HG03097 (cell line): ENCODE measurements around the gene SMIM23.

Experiments
- ATAC-seq: cut with Tn5 transposase; IDR thresholded peaks from one replicate; pipeline ENCODE4 v1.9.1; 2021; ENCODE audit not compliant: unreplicated experiment, low FRiP score

Gene SMIM23

DNA sequence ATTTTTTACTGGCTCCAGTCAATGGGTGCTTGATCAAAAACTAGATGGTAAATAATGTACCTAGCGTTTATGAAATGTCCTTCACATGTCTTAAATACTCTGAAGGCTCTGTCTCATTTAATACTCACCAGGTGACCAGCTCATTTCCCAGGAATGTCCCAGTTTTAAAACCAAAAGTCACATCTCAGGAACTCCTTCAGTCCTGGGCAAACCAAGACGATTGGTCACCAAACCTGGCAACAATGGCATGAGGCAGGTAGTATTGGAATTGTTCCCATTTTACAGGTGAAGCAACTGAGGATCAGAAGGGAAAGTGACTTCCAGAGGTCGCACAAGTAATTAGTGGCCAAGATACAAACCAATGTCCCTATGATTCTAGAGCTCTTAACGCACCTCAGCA lies 27.7 kb downstream of the SMIM23 start:
- no peak for ATAC-seq

DNA sequence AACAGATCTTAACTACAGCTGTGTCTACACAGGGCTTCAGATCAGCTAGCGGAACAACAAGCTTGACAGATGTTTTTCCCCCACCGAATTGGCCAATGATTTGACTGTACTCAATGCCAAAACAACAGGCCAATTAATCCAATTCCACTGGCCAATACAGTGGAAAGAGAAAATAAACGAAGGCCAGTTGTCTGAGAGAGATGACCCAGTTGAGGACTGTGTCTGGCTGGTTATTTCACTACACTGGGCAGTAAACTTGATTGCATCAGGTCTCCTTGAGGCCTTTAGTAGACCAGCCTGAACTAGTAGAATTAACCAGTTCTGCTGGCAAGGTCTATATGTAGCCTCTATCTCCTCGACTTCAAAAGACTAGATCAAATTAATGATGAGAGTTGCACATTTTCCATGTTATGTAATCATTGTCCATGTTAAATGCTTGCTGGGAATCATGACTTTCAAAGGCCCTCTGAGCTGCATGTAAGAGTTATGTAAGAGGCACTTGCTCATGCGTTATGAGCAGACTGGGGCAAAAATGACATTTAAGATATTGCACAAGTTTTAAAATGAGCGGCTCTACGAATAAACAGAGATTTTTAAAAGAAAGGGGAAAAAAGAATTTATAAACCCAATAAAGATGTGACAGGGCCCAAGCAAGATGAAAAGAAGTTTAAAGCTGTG lies 28.3 kb downstream of the SMIM23 start:
- no peak for ATAC-seq

DNA sequence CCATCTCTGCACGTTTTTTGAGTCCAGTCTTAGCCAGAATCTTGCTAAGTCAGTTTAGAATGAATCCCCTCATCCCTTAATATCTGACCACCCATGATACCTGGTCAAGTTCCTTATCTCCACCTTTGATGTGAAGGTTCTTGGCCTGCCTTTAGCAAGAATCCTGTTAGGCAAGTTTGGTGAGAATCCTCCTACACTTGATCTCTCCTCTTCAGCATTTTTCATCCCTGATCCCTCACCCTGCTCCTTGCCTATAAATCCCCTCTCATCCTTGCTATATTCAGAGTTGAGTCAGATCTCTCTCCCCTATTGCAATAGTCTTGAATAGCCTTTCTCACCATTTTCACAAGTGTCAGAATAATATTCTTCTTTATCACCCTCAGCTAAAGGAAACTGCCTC lies 31.0 kb downstream of the SMIM23 start:
- ATAC-seq: no peak

DNA sequence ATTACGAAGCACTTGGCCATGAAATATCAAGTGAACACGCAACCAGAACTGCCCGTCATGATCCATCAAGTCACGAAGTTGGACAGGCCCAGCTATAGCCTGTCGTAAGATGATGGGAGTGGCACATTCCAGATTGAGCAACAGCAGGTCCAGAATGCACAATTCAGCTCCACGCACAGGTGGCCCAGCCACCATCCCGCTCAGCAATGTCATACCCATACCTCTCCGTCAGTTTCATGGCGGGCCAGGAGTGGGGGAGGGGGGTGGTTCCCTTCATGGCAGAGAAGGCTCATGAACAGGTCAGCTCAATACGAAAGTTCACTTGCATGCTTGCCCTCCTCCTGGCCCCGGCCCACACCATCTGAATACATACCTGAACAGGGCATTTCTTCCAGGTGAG lies 34.9 kb downstream of the SMIM23 start:
- ATAC-seq: no peak

DNA sequence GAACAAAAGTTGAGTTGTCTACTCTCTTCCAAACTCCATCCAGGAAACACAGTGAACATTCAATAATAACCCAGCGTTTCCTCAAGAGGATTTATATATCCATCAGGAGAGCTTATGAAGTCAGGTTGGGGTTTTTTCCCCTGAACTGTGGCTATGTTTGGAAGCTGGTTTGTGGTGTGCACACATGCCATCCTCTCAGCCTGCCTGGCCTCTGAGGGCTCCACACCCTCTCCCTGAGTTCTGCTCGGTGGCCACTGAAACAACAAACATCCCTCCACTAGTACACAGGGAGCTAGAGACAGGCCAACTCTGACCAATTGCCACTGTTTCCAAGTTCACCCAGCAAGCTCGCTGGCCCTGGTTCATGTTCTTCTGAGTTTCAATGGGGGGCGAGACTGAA lies 35.7 kb downstream of the SMIM23 start:
- ATAC-seq: no peak

DNA sequence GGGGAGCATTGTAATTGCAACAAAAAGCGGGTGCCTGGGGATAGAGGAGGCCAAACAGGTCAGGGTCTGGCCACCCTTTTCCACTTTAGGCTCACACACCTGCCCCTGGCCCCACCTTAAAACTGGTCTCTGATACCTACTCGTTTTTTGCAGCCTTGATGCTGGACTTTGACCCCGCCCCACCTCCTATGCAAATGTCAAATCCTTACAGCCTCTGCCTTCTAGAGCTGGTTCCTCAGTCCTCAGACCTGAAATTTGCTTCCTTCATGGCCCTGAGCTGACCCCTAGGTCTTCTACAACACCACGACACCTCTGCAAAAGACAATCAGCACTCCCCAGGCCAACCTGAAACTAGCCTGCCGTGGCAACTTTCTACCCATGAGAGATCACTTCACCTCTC lies 37.7 kb downstream of the SMIM23 start:
- no peak for ATAC-seq

DNA sequence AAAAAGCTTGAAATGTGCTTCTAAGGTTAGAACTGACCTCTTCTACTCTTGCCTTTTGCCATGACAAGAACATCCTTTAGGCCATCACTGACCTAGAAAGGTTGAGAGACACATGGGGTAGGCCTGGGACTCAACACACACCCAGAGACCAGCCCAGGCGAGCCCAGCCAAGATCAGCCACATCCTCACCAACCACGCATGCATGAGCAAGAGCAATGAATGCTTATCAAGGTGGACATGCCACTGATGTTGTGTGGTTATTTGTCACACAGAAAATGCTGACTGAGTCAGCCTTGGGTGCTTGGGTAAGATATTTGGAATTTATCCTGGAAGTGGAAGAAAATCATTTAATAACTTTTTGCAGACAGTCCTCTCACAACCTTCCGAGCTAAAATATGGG lies 39.4 kb downstream of the SMIM23 start:
- no peak for ATAC-seq

DNA sequence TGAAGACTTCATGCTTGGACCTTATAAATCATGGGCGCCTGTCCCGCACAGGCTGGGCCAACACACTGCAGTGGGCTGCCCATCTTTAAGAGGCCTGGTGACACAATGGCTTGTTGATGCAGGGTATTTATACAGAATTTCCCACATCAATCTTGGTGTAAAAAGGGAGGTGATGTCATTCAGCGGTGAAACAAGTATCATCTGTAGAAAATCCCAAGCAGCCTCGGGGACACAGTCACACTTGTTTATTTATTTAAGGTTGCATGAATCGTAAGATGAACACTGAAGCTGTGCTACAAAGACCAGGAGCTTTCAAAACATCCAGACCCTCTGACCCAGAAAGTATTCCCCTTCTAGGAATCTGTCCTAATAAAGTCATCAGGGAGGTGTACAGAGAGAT lies 40.5 kb downstream of the SMIM23 start:
- no peak for ATAC-seq

DNA sequence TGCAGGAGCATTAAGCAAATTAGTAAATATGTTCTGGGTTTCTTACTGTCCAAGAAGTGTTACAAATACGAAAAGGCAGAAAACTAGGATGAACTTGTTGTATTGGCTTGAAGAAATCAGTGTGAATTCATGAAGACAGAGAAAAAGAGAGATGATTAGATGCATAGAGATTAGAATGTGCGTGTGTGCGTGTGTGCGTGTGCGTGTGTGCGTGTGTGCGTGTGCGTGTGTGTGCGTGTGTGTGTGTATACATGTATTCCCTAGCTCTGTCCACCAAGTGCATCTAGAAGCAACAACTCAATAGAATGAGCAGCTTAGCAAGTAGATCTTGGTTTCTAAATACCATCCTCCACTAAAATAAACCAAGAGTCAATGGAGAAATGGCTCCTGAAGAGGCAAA lies 41.5 kb downstream of the SMIM23 start:
- no peak for ATAC-seq

DNA sequence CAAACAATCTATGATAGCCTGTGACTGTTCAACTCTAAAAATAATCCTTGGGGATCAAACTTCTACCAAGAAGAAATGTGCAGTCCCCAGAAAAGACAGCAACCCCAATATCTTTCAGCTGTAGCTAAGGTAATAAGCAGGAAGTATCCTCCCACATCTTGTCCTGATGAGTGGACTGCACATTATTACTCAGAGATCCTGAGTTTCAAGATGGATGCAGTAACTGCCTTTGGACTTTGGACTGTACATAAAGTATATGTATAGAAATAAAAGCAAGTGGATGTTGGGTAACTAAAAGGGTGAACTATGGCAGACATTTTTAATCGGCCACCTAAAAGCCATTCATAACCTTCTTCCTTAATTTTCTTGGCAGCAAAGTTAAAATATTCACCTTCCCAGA lies 45.1 kb downstream of the SMIM23 start:
- no peak for ATAC-seq

DNA sequence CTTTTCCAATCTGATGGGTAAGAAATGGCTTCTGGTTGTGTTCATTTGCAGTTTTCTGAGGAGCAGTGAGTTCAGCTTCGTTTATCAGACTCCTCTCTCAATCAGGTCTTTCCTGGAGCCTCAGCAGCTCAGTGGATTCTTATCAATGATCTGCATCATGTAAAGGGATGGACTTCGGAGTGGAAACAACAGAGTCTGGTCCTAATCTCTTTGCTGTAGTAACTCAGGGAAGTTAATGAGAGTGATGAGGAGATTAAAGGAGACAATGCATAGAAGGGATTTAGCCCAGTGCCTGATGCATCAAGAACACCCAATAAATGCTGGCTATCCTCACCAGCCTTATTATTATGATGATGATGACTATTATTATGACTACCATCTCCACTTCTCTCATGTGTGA lies 47.2 kb downstream of the SMIM23 start:
- ATAC-seq: no peak

DNA sequence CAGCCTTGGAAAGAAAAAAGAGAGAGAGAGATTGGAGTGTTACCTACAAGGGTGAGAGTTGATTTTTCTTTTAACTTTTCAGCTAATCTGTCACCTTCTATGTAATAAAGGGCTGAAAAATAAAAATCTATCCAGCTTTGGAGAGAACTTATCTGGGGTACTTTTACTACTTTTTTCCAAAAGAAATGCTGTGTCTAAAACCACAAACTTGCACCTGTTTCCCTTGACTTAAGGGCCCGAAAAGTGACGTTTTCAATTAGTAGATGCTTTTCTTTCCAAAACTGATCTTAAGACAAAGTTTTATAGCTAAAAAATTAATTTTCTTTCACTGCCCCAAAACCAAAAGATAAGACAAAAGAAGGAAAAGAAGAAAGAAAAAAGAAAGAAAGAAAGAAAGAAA lies 48.8 kb downstream of the SMIM23 start:
- ATAC-seq: no peak

DNA sequence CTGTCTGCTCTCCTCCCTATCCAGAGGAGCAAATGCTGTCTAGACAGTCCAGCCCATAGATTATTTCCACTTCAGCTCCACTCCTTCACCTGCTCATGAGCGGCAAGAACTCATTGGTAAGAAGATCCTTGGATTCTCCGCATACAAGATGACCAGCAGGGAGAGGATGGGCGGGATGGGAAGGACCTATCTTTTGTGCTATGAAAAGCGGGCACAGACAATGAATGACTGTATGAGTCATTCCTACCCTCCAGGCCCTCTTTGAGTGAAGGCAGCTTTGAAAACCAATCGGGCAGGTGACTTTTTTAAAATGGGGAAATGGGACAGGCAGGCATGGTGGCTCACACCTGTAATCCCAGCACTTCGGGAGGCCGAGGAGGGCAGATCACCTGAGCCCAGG lies 49.4 kb downstream of the SMIM23 start:
- no peak for ATAC-seq

DNA sequence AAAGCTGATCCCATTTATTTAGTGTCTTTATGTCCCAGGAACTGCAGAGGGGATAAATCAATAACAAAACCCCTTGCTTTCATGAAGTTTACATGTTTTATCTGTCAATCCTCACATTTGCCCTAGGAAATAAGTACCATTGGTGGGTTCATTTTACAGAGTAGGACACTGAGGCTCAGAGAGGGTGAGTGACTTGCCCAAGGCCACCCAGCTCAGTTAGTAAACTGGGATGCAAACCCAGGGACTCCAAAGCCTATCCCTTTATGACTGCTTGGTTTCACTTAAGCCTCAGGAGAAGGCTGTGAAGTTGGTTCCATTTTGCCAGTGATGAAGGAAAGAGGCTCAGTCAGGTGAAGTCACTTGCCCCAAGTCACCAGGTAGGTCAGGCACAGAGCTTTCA lies 51.9 kb downstream of the SMIM23 start:
- ATAC-seq: no peak

DNA sequence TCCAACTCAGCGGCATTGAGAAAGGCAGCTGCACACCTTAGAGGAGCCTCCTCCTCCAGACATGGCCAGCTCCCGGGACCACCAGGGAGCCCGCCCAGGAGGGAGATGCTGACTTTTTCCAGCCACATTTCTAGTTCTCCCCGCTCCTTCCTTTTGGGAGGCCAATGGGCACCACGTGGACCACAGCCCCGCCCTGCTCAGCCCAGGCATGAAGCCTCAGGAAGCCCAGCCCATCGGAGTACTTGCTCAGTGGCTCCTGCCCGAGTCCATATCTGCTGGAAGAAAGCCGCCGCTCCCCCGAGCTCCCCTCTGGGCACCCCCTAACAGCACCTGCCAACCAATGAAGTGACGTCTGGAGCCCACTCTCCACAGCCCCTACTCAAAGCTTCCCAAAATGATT lies 52.4 kb downstream of the SMIM23 start:
- ATAC-seq: no peak

DNA sequence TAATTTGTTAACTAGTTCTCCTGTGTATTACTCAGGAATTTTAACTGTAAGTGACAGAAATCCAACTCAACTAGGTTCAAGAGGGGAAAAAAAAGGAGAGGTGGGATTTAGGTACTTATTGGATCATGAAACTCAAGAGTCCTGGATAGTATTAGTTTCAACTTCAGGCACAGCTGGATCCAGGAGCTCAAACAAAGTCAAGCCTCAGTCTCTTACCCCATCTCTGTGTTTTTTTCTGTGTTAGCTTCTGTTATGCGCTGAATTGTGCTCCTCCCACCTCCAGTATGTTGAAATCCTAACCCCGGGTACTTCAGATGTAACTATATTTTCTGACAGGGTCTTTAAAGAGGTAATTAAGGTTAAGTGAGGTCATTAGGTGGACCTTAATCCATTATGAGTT lies 53.5 kb downstream of the SMIM23 start:
- ATAC-seq: no peak

DNA sequence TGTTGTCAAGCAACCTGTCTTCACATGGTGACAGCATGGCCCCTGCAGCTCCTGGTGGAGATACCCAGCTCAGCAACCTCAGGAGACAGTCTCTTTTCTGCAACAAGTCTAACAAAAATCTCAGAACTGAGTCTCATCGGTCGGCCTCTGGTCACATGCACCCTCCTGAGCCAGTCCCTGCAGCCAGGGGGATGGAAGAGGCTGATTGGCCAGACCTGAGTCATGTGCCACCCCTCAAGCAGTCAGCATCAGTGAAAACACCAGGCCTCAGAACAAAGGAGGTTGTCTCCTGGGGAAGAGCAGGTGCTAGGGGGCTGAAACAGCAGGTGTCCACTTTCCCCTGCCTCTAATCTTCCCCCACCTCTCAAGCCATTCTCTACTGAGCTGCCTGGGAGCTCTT lies 54.4 kb downstream of the SMIM23 start:
- no peak for ATAC-seq
